Memory B cell (primary cell): ENCODE results near the gene NOP14.
A peak's percentile ranks its signal among the peaks of the same experiment; 100 is the strongest.

Experiments
- ATAC-seq: fragments of 150-1000 bp; cut with Tn5 transposase; 2 replicates; pipeline ENCODE4 v1.10.0; 2021; ENCODE audit warnings: low read depth, mild to moderate bottlenecking, moderate library complexity
- DNase-seq, 2 donors: peaks; one replicate each; pipeline ENCODE4 v3.0.0; 2022; ENCODE audit warnings: low spot score in 2 of 2
- H3K27ac Mint-ChIP-seq: one replicate; pipeline ENCODE4 v1.8.0; 2022; ENCODE audit warnings: mild to moderate bottlenecking, moderate library complexity, mixed read lengths
- H3K27me3 Mint-ChIP-seq: one replicate; pipeline ENCODE4 v1.8.0; 2022; ENCODE audit warnings: mixed read lengths
- H3K36me3 Mint-ChIP-seq: one replicate; pipeline ENCODE4 v1.8.0; 2022; ENCODE audit warnings: mild to moderate bottlenecking, mixed read lengths
- H3K4me1 Mint-ChIP-seq: one replicate; pipeline ENCODE4 v1.8.0; 2022; ENCODE audit warnings: mixed read lengths
- H3K4me3 Mint-ChIP-seq: one replicate; pipeline ENCODE4 v1.8.0; 2022; ENCODE audit warnings: mild to moderate bottlenecking, moderate library complexity, mixed read lengths
- H3K9me3 Mint-ChIP-seq: one replicate; pipeline ENCODE4 v1.8.0; 2022; ENCODE audit warnings: mixed read lengths

The NOP14 gene

DNA sequence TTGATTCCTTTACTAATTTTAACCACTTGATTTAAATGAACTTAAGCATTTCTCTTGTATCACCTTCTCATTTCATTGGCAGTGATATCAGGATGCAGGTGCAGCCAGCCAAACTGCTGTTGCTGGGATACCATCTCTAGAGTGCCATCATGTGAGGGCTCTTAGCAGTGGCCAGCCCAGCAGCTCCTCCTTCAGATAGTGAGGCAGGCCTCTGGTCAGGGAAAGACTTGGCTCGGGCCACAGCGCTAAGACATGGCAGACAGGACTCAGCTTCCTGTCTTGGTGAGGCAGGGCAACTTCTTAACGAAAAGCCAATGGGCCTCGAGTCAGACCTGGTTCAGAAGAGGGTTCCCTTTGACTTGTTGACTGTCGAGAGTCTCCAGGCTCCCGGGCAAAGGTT, 50.0 kb downstream of the NOP14 start:
- H3K9me3 Mint-ChIP-seq = no peaks in the 10 kb centered on the region
- no peaks in the 10 kb centered on the region for H3K27me3 Mint-ChIP-seq

GRCh38 chr4:2911868-2912267, 51.3 kb downstream of the NOP14 start:
- DNase-seq (no peak), ATAC-seq (no peak)
- H3K27me3 Mint-ChIP-seq = no peaks in the 10 kb centered on the region
- no peaks in the 10 kb centered on the region for H3K9me3 Mint-ChIP-seq
- H3K27ac Mint-ChIP-seq = no peak overlapping the region
- H3K4me3 Mint-ChIP-seq = no peak overlapping the region
- H3K36me3 Mint-ChIP-seq = peaks cover 25% of the 10 kb centered on the region
- H3K4me1 Mint-ChIP-seq = peaks cover 5% of the 10 kb centered on the region

More for the DNA sequence above, 50.0 kb downstream of the NOP14 start:
- ATAC-seq = no peak
- Mint-ChIP-seq H3K36me3 (peaks cover 26% of the 10 kb centered on the region), H3K4me1 (peaks cover 18% of the 10 kb centered on the region), H3K4me3 (no peak overlapping the region), H3K27ac (no peak overlapping the region)
- DNase-seq = no peak

DNA sequence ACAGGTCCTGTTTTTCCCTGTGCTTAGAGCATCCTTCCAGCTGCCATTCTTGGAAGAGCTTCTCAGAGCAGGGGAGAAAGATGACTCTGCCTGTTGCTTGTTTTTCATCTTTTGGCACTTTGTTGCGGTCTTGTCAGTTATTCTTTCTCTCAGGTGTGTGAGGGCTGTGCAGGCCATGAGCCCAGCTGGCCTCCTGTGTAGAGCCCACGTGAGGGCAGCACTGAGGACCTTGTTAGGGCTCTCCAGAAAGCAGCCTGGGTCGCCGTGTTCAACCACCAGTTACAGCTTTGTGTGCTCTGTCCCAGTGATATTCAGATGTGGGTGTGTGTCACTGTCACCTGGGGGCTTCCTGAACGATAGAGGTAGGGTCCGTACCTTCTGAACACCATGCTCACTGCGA, 52.8 kb downstream of the NOP14 start:
- peaks cover 5% of the 10 kb centered on the region for H3K4me1 Mint-ChIP-seq
- DNase-seq = no peak
- no peaks in the 10 kb centered on the region for H3K9me3 Mint-ChIP-seq
- peaks cover 25% of the 10 kb centered on the region for H3K36me3 Mint-ChIP-seq
- no peaks in the 10 kb centered on the region for H3K27me3 Mint-ChIP-seq
- peak; percentile 56 for ATAC-seq
- no peak overlapping the region for H3K27ac Mint-ChIP-seq
- no peak overlapping the region for H3K4me3 Mint-ChIP-seq

- no peaks in the 10 kb centered on the region for H3K9me3 Mint-ChIP-seq
- no peaks in the 10 kb centered on the region for H3K27me3 Mint-ChIP-seq
- H3K4me1 Mint-ChIP-seq = peaks cover 5% of the 10 kb centered on the region
- no peak overlapping the region for H3K4me3 Mint-ChIP-seq
- no peak overlapping the region for H3K27ac Mint-ChIP-seq
- no peak for DNase-seq
- peaks cover 24% of the 10 kb centered on the region for H3K36me3 Mint-ChIP-seq
- ATAC-seq = no peak
Observed at GRCh38 chr4:2909583-2909982, 53.6 kb downstream of the NOP14 start.

GRCh38 chr4:2908686-2909085, 54.5 kb downstream of the NOP14 start:
- Mint-ChIP-seq H3K4me3 (no peak overlapping the region), H3K27ac (no peak overlapping the region), H3K36me3 (peaks cover 28% of the 10 kb centered on the region), H3K9me3 (no peaks in the 10 kb centered on the region), H3K27me3 (no peaks in the 10 kb centered on the region), H3K4me1 (peaks cover 7% of the 10 kb centered on the region)
- DNase-seq (no peak), ATAC-seq (no peak)

- Mint-ChIP-seq H3K36me3 (peaks cover 29% of the 10 kb centered on the region), H3K4me3 (no peak overlapping the region), H3K27ac (no peak overlapping the region), H3K9me3 (no peaks in the 10 kb centered on the region), H3K27me3 (no peaks in the 10 kb centered on the region), H3K4me1 (peaks cover 9% of the 10 kb centered on the region)
- DNase-seq (no peak), ATAC-seq (no peak)
Observed at GRCh38 chr4:2907706-2908293, 55.4 kb downstream of the NOP14 start.

GRCh38 chr4:2907226-2907625, 56.0 kb downstream of the NOP14 start:
- Mint-ChIP-seq H3K27ac (no peak overlapping the region), H3K36me3 (peaks cover 29% of the 10 kb centered on the region), H3K9me3 (no peaks in the 10 kb centered on the region), H3K27me3 (no peaks in the 10 kb centered on the region), H3K4me1 (peaks cover 9% of the 10 kb centered on the region), H3K4me3 (no peak overlapping the region)
- ATAC-seq (no peak), DNase-seq (no peak)

DNA sequence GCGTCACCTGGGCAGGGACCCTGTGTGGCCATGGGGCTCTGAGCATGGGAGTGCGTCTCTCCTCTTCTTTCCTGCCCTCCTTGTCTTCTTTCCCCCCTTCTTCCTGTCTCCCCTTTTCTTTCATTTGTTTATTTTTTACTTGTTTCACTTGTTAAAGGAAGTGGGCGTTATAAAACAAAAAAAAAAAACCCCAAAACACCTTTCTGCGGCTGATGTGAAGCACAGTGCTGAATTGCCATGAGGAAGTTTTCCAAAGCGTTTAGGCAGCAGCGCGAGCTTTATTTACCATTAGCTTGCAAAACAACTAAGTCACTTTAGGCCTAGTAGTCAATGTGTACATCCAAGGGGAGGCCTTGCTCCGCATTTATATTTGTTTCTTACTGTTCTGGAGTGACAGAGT, 57.0 kb downstream of the NOP14 start:
- H3K36me3 Mint-ChIP-seq = peaks cover 32% of the 10 kb centered on the region
- H3K9me3 Mint-ChIP-seq = no peaks in the 10 kb centered on the region
- H3K27ac Mint-ChIP-seq = peak overlapping the region; percentile 80
- H3K27me3 Mint-ChIP-seq = no peaks in the 10 kb centered on the region
- ATAC-seq (no peak), DNase-seq (no peak)
- H3K4me3 Mint-ChIP-seq = no peak overlapping the region
- peaks cover 9% of the 10 kb centered on the region for H3K4me1 Mint-ChIP-seq

- no peaks in the 10 kb centered on the region for H3K27me3 Mint-ChIP-seq
- no peaks in the 10 kb centered on the region for H3K9me3 Mint-ChIP-seq
- DNase-seq (no peak), ATAC-seq (no peak)
- peaks cover 38% of the 10 kb centered on the region for H3K36me3 Mint-ChIP-seq
- no peak overlapping the region for H3K4me3 Mint-ChIP-seq
- peaks cover 9% of the 10 kb centered on the region for H3K4me1 Mint-ChIP-seq
- H3K27ac Mint-ChIP-seq = peak overlapping the region; percentile 80
Observed at GRCh38 chr4:2905544-2905943, 57.7 kb downstream of the NOP14 start.

GRCh38 chr4:2902126-2902525, 61.1 kb downstream of the NOP14 start:
- no peaks in the 10 kb centered on the region for H3K9me3 Mint-ChIP-seq
- ATAC-seq (no peak), DNase-seq (no peak)
- no peak overlapping the region for H3K4me3 Mint-ChIP-seq
- H3K27ac Mint-ChIP-seq = no peak overlapping the region
- no peaks in the 10 kb centered on the region for H3K27me3 Mint-ChIP-seq
- H3K36me3 Mint-ChIP-seq = peaks cover 41% of the 10 kb centered on the region
- peaks cover 6% of the 10 kb centered on the region for H3K4me1 Mint-ChIP-seq

DNA sequence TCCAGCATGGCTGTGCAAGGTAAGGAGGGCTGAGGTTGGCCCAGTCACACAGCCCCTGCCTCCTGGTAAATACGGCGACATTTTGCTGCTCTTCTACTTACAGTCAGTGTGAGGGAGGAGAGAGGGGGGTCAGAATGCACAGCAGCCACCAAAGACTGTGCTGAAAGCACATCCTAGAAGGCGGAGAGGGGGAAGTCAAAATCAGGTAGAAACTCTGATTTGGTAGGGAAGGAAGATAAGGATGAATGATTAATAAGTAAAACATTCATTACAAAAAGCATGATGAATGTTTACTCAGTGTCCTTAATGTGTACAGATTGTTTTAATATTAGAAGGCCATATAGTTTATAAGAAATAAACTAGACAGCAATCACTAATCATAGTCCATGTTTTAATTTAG, 62.0 kb downstream of the NOP14 start:
- H3K27ac Mint-ChIP-seq = peak overlapping the region; percentile 28
- no peak for ATAC-seq

DNA sequence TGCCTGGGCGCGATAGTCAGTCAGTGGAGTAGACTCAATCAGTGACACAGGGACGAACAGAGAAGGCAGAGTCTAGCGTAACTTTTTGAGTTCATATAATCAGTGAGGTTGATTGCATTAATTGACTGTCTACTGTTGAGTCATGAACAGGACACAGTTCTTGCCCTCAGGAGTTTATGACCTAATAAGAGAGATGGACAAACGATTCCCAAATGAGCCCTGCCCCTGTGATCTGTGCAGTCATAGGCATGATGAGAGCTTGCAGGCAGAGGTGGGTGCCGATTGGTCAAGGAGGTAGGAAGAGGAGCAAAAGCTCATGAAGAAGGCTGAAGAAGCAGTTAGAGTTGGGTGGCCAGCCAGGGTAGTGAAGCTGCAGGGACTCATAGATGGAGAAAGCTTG, 62.5 kb downstream of the NOP14 start:
- Mint-ChIP-seq H3K27ac (peak overlapping the region; percentile 28), H3K9me3 (no peaks in the 10 kb centered on the region), H3K4me1 (peaks cover 6% of the 10 kb centered on the region), H3K36me3 (peaks cover 38% of the 10 kb centered on the region), H3K27me3 (no peaks in the 10 kb centered on the region), H3K4me3 (no peak overlapping the region)
- ATAC-seq (no peak), DNase-seq (no peak)

More for the DNA sequence above, 62.0 kb downstream of the NOP14 start:
- Mint-ChIP-seq H3K36me3 (peaks cover 39% of the 10 kb centered on the region), H3K4me1 (peaks cover 6% of the 10 kb centered on the region), H3K27me3 (no peaks in the 10 kb centered on the region), H3K9me3 (no peaks in the 10 kb centered on the region), H3K4me3 (no peak overlapping the region)
- DNase-seq = no peak

- H3K4me1 Mint-ChIP-seq = peaks cover 3% of the 10 kb centered on the region
- no peaks in the 10 kb centered on the region for H3K9me3 Mint-ChIP-seq
- no peak overlapping the region for H3K27ac Mint-ChIP-seq
- no peak for DNase-seq
- H3K36me3 Mint-ChIP-seq = peaks cover 35% of the 10 kb centered on the region
- H3K4me3 Mint-ChIP-seq = no peak overlapping the region
- no peaks in the 10 kb centered on the region for H3K27me3 Mint-ChIP-seq
- ATAC-seq = no peak
Observed at GRCh38 chr4:2898001-2898400, 65.2 kb downstream of the NOP14 start.

DNA sequence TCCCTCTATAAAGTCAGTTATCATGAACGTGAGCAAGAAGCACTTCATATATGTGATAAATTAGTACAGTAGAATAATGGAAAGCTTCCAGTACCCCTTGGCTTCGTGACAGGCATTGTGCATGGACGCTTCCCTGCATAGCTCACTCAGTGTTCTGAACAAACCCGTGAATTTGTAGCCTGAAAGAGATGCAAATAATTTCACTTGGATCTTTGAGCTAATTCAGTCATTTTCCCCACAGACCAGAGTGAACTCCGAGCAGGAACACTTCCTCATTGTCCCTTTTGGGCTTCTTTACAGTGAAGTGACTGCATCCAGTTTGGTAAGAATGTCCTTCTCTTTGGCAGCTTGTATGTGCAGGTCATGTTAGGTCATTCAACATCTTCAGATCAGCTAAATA, 69.4 kb downstream of the NOP14 start:
- Mint-ChIP-seq H3K36me3 (peaks cover 24% of the 10 kb centered on the region), H3K27ac (no peak overlapping the region), H3K9me3 (no peaks in the 10 kb centered on the region), H3K4me3 (no peak overlapping the region), H3K4me1 (peaks cover 5% of the 10 kb centered on the region), H3K27me3 (no peaks in the 10 kb centered on the region)
- no peak for ATAC-seq
- DNase-seq = no peak

- no peak overlapping the region for H3K4me3 Mint-ChIP-seq
- peak overlapping the region; percentile 53 for H3K27ac Mint-ChIP-seq
- ATAC-seq (no peak), DNase-seq (no peak)
- H3K4me1 Mint-ChIP-seq = peaks cover 9% of the 10 kb centered on the region
- peaks cover 29% of the 10 kb centered on the region for H3K36me3 Mint-ChIP-seq
- no peaks in the 10 kb centered on the region for H3K27me3 Mint-ChIP-seq
- H3K9me3 Mint-ChIP-seq = no peaks in the 10 kb centered on the region
Observed at GRCh38 chr4:2891294-2891693, 71.9 kb downstream of the NOP14 start.
